SJSA1 (cell line): Measurements from ENCODE around the gene OSBPL5. TPM values are rescaled to one million over a fixed set of nuclear protein-coding genes. Genes with fewer than 3 reads are reported as not detected.
A peak's percentile ranks its signal among the peaks of the same experiment; 100 is the strongest.

Experiments
- DNase-seq, 2 experiments: peaks; one replicate each; pipeline ENCODE4 v3.0.0-alpha.2; 2015 to 2020; ENCODE audit warnings: low spot score in 2 of 2, low read depth in 1 of 2
- H3K27ac ChIP-seq: fragments of 250-450 bp; sonication (Bioruptor Pico); 2 replicates; pipeline ENCODE4 v1.5.1; 2020; ENCODE audit warnings: mild to moderate bottlenecking, moderate library complexity
- H3K27me3 ChIP-seq: fragments of 250-450 bp; sonication (Bioruptor Pico); replicated peaks from 2 replicates; pipeline ENCODE4 v1.5.1; 2020; ENCODE audit warnings: mild to moderate bottlenecking, moderate library complexity
- H3K36me3 ChIP-seq: fragments of 250-450 bp; sonication (Bioruptor Pico); 2 replicates; pipeline ENCODE4 v1.5.1; 2020; ENCODE audit warnings: mild to moderate bottlenecking
- H3K4me1 ChIP-seq: fragments of 250-450 bp; sonication (Bioruptor Pico); replicated peaks from 2 replicates; pipeline ENCODE4 v1.6.1; 2021; ENCODE audit warnings: mild to moderate bottlenecking
- H3K4me3 ChIP-seq: fragments of 250-450 bp; sonication (Bioruptor Pico); 2 replicates; pipeline ENCODE4 v1.5.1; 2020; ENCODE audit warnings: mild to moderate bottlenecking
- H3K9me3 ChIP-seq: fragments of 250-450 bp; sonication (Bioruptor Pico); replicated peaks from 2 replicates; pipeline ENCODE4 v1.5.1; 2020; ENCODE audit warnings: mild to moderate bottlenecking
- total RNA-seq: library from RNA; depleted of rRNA; stranded (reverse); fragments of >200 nt; shearing (Covaris generic); gene quantifications from 2 replicates; pipeline ENCODE4 v1.2.3, GENCODE V29; 2014

OSBPL5 gene
- total RNA-seq, 1 experiment from 2014 or later: 45.3 TPM

GRCh38 chr11:3060436-3061025 lies 104.6 kb downstream of the OSBPL5 start:
- no peak for DNase-seq
- no peak overlapping the region for H3K4me3 ChIP-seq
- 0 out of 2 replicates have a peak, but pooled peaks cover 5% of the 10 kb centered on the region for H3K9me3 ChIP-seq
- no peak overlapping the region for H3K27ac ChIP-seq
- peaks cover 8% of the 10 kb centered on the region for H3K36me3 ChIP-seq
- peaks cover 45% of the 10 kb centered on the region for H3K4me1 ChIP-seq
- H3K27me3 ChIP-seq: no peaks in the 10 kb centered on the region

GRCh38 chr11:3058753-3059664 lies 106.1 kb downstream of the OSBPL5 start:
- Histone ChIP-seq H3K4me3 (no peak overlapping the region), H3K36me3 (peaks cover 14% of the 10 kb centered on the region), H3K27me3 (no peaks in the 10 kb centered on the region), H3K27ac (peak overlapping the region; percentile 6; the same call in 1 of the 2 replicates), H3K4me1 (peaks cover 36% of the 10 kb centered on the region), H3K9me3 (no peaks in the 10 kb centered on the region)
- peak; percentile 87 to 94 for DNase-seq

- peak within 1 kb of the TSS; percentile 67 for H3K27ac ChIP-seq
- peaks cover 26% of the 10 kb centered on the region for H3K36me3 ChIP-seq
- H3K4me3 ChIP-seq: peak within 1 kb of the TSS; percentile 72
- peak; percentile 93 to 99 for DNase-seq
- peaks cover 30% of the 10 kb centered on the region for H3K4me1 ChIP-seq
- H3K27me3 ChIP-seq: no peaks in the 10 kb centered on the region
- no peaks in the 10 kb centered on the region for H3K9me3 ChIP-seq
Measured at GRCh38 chr11:3057069-3057963, 107.8 kb downstream of the OSBPL5 start, which contains the start of gene CARS1. TSS of gene CARS1 (minus strand) at chr11:3057423. CDS start at chr11:3057367, 56 bp downstream.

GRCh38 chr11:3056296-3057068 lies 108.6 kb downstream of the OSBPL5 start:
- peak in 1 of 2 experiments; percentile 31 for DNase-seq
- H3K27me3 ChIP-seq: no peaks in the 10 kb centered on the region

GRCh38 chr11:3055891-3056290 lies 109.2 kb downstream of the OSBPL5 start:
- H3K36me3 ChIP-seq: peaks cover 33% of the 10 kb centered on the region
- H3K4me3 ChIP-seq: peak overlapping the region; percentile 72
- no peak overlapping the region for H3K27ac ChIP-seq
- H3K9me3 ChIP-seq: no peaks in the 10 kb centered on the region
- H3K27me3 ChIP-seq: no peaks in the 10 kb centered on the region
- H3K4me1 ChIP-seq: peaks cover 30% of the 10 kb centered on the region
- DNase-seq: no peak

More at GRCh38 chr11:3056296-3057068, 108.6 kb downstream of the OSBPL5 start:
- Histone ChIP-seq H3K4me3 (peak overlapping the region; percentile 72), H3K9me3 (no peaks in the 10 kb centered on the region), H3K27ac (peak overlapping the region; percentile 67), H3K4me1 (peaks cover 30% of the 10 kb centered on the region), H3K36me3 (peaks cover 33% of the 10 kb centered on the region)

- peaks cover 42% of the 10 kb centered on the region for H3K36me3 ChIP-seq
- H3K4me1 ChIP-seq: peaks cover 29% of the 10 kb centered on the region
- no peaks in the 10 kb centered on the region for H3K9me3 ChIP-seq
- H3K27me3 ChIP-seq: no peaks in the 10 kb centered on the region
- H3K4me3 ChIP-seq: no peak overlapping the region
- DNase-seq: no peak
- H3K27ac ChIP-seq: no peak overlapping the region
Measured at GRCh38 chr11:3052567-3052966, 112.5 kb downstream of the OSBPL5 start.

- no peaks in the 10 kb centered on the region for H3K9me3 ChIP-seq
- peaks cover 27% of the 10 kb centered on the region for H3K4me1 ChIP-seq
- H3K27me3 ChIP-seq: no peaks in the 10 kb centered on the region
- no peak overlapping the region for H3K4me3 ChIP-seq
- H3K36me3 ChIP-seq: peaks cover 45% of the 10 kb centered on the region
- H3K27ac ChIP-seq: no peak overlapping the region
- no peak for DNase-seq
Measured at GRCh38 chr11:3052109-3052479, 113.0 kb downstream of the OSBPL5 start.

GRCh38 chr11:3051196-3052108 lies 113.7 kb downstream of the OSBPL5 start:
- Histone ChIP-seq H3K9me3 (no peaks in the 10 kb centered on the region), H3K27me3 (no peaks in the 10 kb centered on the region), H3K4me1 (peaks cover 24% of the 10 kb centered on the region), H3K27ac (no peak overlapping the region), H3K36me3 (peaks cover 43% of the 10 kb centered on the region), H3K4me3 (no peak overlapping the region)
- no peak for DNase-seq

- peak overlapping the region; percentile 15; the same call in 1 of the 2 replicates for H3K27ac ChIP-seq
- H3K4me3 ChIP-seq: no peak overlapping the region
- peaks cover 50% of the 10 kb centered on the region for H3K36me3 ChIP-seq
- no peaks in the 10 kb centered on the region for H3K27me3 ChIP-seq
- no peaks in the 10 kb centered on the region for H3K9me3 ChIP-seq
- DNase-seq: no peak
- H3K4me1 ChIP-seq: peaks cover 16% of the 10 kb centered on the region
Measured at GRCh38 chr11:3050386-3051195, 114.5 kb downstream of the OSBPL5 start.

- Histone ChIP-seq H3K4me3 (no peak overlapping the region), H3K36me3 (peaks cover 59% of the 10 kb centered on the region), H3K9me3 (no peaks in the 10 kb centered on the region)
Measured at GRCh38 chr11:3049430-3050243, 115.5 kb downstream of the OSBPL5 start.

GRCh38 chr11:3047637-3048036 lies 117.5 kb downstream of the OSBPL5 start:
- Histone ChIP-seq H3K27ac (no peak overlapping the region), H3K4me3 (no peak overlapping the region), H3K4me1 (peaks cover 16% of the 10 kb centered on the region), H3K9me3 (no peaks in the 10 kb centered on the region), H3K27me3 (no peaks in the 10 kb centered on the region), H3K36me3 (peaks cover 61% of the 10 kb centered on the region)
- DNase-seq: no peak

More at GRCh38 chr11:3049430-3050243, 115.5 kb downstream of the OSBPL5 start:
- DNase-seq: peak; percentile 87 to 98
- Histone ChIP-seq H3K27me3 (no peaks in the 10 kb centered on the region), H3K27ac (peak overlapping the region; percentile 69), H3K4me1 (peaks cover 16% of the 10 kb centered on the region)
